Measurements from ENCODE around the gene PRRC2A.

- TF ChIP-seq POLR2A (IDR thresholded peaks at IDR 0.05; ENCODE audit: low read length) = no peak
- no peak for TF ChIP-seq GATA1 (IDR thresholded peaks at IDR 0.05; ENCODE audit: low read depth, low read length)
Measured at GRCh38 chr6:31620586-31621319, at the start of gene PRRC2A.
